ENCODE measurements around the gene CCDC167.

The CCDC167 gene

DNA sequence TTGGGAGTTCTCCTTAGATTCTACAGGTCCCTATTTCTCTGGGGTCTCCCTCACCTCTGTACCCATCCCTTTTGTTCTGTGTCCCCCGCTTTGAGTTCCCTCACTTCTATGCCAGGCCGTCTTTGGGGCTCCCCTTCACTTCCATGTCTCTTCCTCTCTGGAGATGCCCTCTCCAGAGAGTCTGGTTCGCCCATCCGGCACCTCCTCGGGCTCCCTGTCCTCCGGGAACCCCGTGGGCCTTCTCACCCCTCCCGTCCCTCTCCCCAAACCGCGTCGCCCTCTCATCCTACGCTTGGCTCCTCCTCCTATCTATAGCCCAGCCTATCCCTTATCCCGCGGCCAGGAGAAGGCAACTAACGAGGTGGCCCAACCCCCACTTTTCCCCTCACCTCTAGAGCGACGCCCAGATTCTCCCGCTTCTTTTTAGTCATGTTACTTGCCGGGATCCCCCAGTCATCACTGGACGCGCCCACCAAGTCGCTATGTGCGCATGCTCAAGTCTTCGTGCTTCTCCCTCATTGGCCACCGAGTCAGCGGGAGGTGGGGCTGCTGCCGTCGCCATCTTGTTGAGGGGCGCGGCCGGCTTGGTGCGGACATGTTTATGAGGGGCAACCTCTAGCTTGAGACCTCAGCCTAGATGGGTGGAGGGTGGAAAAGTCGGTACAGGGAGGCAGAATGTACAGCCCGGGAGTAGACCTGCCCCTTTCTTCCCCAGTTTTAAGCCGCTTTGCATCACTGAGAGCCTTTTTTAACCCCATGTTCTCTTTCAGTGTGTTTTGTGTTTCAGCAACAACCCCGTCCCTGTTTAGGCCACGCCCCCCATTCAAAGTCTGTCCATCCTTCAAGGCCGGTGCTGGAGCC, at the start of gene CCDC167:
Gene CCDC167, minus strand, starts transcription at position 461 of the 861 bp plus-strand sequence. Its CDS starts 30 bp downstream, at position 431.
- peak; percentile 94 to 95 for DNase-seq

DNA sequence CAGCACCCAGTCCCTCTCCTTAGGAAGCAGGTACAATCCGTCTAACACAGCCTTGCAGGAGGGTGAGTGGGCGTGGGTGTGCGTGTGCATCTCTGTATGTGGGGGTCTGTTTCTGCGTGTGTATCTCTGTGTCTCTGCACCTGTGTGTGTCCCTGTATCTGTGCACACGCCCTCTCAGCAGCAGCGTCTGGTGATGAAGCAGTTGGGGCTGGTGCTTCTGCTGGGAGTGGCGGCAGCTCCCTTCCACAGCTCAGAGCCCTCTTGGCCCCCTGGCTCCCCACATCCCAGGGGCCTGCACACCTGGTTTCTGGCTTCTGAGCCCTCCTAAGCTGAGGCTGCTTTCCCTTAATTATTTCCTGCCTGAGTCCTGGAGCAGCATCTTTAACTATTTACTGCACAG, 49.5 kb upstream of the CCDC167 start:
- DNase-seq, result no peak

DNA sequence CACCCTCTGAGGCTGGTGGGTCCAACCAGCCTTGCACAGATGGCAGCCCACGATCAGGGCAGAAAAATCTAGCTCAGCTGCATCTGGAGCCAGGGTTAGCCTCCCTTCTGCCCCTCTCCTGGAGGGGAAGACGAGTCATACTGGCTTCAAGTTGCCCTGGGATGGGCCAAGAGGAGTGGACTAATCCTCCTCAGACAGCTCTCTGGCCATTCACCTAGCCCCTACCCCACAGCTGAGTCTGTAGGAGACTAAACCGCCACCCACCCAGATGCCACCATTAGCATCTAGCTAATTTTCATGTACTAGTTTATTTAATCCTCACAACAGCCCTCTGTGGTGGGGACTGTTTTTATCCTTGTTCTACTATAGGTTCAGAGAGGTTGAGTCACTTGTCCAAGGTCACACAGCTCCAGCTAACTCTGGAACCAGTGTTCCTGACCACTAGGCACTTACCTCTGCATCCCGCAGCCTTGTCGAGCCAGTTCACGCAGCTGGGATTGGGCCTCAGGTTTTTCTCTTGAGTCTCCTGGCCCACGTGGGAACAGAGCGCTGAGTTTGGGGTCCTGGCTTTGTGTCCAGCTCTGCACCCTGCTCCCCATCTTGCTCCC, 48.5 kb upstream of the CCDC167 start:
- DNase-seq, result no peak

DNA sequence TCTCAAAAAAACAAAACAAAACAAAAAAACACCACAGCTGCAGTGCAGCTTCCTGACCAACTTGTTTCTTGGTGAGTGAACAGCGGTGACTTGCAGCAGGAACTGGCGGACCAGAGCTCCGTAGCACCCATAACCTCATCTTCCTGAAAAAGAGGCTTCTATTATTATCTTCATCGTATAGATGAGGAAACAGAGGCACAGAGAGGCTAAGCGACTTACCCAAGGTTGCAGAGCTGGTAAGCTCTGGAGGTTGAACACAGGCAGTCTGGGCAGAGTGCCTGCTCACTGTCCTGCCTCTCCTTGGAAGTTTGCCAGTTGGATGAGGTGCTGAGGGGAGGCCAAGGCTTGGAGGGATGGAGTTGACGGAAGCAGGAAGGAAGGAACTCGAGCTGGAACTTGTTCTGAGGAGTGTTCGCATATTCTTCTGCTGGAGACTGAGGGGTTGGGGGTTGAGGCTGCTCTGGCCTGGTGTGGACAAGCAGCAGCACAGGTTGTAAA, 47.9 kb upstream of the CCDC167 start:
- peak; percentile 58 to 70 for DNase-seq

DNA sequence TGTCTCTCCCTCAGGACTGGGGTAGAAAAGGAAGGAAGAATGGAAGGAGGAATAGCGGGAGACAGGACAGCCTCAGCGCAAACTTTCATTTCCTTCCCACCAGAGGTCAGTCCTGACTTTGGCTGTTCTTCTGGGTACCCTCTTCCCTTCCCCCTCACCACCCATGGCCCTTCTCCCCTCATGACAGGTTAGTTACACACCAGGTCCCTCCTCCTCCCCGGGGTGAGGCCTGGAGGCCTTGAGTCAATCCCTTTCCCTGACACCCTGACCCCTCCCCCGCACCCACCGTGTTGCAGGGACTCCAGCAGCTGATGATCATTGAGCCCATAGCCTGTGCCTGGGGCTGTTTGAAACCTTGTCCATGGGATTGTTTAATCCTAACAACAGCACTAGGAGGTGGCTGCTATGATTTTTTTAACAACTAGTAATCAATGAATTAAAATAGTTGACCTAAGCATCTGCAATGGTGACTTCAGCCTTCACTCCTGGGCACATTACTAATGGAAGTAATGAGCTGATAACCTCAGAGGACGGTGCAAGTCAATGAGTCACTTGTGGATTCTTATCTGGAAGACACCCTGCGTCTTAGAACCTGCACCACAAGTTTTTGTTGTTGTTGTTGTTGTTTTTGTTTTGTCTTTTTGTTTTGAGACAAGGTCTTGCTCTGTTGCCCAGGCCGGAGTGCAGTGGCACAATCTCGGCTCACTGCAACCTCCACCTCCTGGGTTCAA, 46.6 kb upstream of the CCDC167 start:
- no peak for DNase-seq

DNA sequence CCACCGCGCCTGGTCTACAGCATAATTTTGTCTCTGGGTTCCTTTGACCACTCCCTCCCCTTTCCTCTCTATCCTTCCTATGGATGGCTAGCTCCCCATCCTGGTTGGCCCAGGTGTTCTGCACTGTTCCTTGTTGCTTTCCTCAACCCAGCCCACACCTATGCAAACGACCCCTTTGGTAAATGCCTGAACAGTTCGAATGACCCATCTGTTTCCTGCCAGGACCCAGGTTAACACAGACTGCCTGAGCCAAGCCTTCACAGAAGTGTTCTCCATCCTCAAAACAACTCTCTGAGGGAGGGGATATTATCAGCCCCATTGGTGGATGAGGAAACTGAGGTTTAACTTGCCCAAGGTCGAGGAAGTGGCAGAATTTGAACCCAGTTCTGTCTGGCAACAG, 44.8 kb upstream of the CCDC167 start:
- no peak for DNase-seq

DNA sequence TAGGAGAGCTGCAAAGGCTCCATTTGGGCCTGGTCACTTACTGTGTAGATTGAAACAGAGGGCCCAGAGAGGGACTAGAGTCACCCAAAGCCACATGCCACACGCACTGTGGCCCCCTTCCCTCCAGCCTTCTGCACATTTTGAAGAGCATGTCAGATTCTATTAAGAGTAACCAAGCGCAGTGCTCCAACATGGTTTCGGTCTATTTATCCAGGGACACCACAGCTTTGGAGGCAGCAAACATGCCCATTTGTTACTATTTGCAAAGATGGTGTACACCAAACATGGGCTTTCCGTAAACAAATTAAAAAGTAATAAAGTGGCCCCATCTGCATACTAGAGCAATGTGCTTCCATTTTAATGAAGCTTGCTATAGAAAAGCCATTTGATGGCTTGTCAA, 43.7 kb upstream of the CCDC167 start:
- no peak for DNase-seq

DNA sequence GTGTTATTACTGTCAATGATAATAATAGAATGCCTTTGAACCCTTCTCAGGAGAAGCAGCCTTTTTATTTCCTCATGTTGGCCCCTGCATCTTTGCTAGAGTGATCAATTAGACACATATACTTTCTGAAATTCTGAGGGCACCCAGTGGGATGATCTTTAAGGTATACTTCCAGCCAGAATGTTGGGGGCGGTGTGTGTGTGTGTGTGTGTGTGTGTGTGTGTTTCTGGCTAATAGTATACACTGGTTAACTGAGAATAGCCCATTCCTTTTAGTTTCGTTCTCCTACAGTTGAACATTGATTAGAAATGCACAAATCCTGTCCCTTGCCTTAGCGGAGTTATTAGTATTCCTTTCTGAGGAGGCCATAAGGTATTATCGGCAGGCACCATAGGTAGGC, 41.7 kb upstream of the CCDC167 start:
- DNase-seq, result no peak

DNA sequence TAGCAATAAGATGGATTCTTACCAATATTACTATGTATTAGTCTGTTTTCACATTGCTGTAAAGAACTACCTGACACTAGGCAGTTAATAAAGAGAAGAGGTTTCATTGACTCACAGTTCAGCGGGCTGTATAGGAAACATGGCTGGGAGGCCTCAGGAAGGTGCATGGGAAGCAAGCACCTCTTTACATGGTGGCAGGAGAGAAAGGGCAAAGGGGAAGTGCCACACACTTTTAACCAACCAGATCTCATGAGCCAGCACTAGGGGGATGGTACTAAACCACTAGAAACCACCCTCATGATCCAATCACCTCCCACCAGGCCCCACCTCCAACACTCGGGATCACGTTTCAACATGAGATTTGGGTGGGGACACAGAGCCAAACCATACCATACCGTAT, 40.7 kb upstream of the CCDC167 start:
- no peak for DNase-seq

DNA sequence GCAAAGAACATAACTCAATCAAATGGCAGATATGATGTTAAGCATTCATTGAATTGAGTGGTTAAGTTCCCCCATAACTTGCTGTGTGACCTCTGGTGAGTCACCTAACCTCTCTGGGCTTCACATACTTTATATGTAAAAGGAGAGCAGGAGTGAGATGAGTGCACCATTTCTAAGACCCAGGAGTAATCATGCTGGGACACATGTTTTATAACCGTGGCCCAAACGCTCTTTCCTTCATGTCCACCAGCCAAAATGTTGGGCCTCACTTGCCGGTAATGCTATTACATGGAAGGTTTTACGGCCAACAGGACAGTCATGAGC, 40.3 kb upstream of the CCDC167 start:
- no peak for DNase-seq

DNA sequence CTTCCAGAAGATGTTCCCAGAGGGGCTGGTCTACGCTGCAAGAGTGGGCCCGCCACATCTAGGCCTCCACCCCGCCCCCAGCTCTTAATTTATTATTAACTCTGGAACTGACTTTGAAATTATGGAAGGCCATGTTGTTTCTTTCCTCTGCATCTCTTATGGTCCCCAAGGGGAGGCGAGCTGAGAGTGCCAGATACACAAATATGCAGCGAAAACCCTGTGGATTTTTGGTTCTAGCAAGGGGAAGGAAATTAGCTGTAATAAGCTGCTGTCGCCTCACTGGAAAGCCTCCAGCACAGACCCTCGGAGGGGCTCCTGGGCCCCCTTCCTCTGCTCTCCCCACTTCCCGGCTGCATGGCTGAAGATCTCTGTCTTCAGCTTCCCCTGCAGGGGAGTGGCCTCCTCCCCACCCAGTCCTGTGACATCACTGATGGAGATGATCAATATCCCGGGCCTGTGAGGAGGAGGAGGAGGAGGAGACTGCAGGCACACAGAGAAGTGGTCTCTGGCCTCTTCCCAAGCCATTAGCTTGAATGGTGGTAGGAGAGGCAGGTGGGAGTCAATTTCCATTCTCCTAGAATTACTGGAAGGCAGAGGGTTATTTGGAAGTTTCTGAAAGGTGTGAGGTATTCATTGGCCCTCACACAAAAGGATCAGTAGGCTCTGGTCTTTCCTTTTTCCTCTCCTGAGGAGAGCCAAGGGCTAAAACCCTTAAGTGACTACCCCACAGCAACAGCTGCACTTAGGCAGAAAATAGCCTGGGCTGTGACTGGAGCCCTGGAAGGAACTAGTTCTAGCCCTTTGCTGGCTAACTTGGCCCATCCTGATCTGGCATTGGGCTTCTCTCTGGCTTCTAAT, 39.7 kb upstream of the CCDC167 start:
- no peak for DNase-seq

DNA sequence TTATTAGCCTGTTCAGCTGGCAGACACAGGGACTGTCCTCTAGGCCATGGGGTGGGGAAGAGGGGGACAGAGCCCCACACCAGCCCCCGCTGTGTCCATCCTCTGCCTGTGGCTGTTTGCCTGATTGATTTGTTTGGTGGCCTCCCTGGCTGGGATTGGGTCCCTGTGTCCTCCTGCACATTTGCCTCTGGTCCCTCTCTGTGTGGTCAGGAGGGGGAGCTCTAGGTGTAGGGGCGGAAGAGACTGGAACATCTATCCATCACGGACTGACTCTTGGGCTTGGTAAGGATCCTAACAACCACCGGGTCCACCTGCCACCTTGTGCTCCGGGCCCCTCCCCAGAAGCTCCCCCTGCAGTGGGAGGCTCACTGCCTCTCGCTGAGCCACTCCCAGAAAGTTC, 38.4 kb upstream of the CCDC167 start:
- no peak for DNase-seq

DNA sequence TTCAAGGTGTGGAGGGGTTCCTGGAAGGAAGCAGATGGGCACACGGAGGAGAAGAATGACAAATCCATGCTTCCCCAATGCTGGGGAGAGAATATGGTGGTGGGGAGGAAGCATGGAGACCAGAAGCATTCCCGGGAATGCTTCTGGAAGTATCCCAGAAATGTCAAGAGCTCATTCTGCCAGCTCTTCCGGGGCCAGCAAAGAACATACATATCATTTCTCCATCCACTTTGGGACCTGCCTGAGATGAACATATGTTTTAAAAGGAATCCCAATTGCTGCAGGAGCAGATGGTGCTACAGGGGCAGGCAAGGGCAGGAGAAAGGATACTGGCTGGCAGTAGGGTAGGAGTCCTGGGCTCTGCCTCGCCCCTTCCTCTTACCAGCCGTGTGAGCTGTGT, 37.9 kb upstream of the CCDC167 start:
- no peak for DNase-seq

DNA sequence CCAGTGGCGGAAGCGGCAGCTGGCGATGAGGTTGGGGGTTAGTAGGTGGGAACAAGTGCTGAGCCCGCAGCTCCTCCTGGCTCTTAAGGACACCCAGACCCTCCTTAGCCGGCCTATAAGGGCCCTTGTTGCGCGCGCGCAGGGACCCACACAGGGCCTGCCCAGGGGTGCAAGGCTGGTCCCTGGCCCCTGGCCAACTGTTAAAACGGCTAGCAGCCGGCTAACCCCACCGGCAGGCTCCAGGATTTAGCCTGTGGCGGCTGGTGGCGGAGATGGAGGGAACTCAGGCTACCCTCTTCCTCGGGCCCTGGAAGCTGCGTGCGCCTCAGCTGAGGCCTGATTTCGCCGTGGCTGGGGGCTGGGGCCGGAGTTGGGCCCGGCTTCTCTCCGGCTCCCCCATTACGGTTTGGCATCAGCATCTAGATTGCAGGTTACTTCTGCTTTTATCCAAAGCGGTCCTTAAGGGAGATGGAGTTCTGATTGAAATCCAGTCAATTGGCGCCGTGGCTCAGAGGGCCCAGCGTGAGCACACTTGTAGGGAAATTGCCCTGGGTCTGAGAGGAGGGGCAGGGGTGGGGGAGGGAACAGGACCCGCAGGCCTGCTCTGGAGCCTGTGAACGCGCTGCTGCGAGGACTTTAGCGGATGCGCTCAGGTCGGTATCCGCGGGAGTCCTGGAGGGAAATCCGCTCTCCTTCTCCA, 36.9 kb upstream of the CCDC167 start:
- no peak for DNase-seq

DNA sequence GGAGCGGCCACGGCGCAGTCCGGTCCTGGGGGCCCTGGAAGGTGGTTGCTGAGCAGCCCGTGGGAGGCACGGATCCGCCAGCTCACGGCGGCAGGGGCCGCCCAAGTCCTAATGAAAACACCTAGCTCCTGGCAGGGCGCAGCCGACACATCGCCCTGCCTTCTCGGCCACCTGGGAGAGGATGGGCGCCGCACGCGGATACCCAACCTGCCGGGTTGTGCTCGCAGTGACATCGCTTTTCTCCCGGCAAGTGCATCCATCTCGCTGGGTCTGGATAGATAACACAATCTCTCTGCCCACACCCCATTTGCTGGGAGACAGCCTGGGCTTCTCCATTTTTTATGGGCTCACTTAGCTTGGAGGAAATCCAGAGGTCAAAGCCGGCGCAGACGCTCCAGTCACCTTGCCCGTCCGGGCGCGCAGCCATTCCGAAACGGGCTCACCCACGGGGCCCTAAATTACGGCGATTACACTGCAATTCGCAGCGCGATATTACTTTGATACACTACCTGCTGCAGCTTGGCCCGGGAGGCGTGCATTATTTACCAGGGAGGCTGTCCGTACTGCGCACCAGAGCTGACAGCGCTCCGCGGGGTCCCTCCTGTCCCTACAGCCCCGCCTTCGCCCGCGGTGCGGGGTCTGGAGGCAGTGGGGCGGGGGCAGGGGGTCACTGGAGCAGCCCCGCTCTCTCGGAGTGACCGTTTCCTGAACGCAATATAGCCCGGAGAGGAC, 36.2 kb upstream of the CCDC167 start:
- no peak for DNase-seq

DNA sequence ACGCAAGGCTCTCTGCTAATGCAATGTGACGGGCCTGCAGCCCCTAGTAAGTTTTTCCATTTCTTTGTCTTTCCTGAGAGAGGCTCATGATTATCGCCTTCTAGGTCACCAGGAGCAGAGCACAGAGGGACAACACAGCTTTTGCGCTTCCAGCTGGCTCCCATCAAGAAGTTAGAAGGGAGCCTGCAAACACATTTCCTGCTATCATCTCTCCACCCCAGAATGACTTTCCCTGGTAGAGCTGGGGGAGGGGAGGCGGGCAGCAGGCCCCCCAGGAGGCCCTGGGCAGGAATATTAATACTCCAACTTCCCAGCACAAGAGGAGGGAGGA, 35.7 kb upstream of the CCDC167 start:
- DNase-seq, result no peak

DNA sequence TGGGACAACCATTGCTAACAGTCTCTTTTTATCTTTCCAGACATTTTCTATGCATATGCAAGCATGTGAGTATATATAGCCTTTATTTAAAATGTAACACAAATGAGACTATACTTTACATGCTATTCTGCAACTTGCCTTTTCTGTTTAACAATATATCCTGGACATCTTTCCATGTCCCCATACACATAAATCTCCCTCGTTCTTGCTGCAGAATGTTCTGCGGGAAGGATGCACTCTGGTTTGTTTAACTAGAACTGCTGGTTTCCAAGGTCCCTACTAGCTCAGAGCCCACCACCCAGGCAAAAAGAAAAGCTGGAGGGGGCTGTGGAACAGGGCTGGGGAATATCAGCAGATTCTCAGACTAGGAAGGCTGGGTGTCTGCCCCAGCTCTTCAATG, 35.2 kb upstream of the CCDC167 start:
- no peak for DNase-seq

DNA sequence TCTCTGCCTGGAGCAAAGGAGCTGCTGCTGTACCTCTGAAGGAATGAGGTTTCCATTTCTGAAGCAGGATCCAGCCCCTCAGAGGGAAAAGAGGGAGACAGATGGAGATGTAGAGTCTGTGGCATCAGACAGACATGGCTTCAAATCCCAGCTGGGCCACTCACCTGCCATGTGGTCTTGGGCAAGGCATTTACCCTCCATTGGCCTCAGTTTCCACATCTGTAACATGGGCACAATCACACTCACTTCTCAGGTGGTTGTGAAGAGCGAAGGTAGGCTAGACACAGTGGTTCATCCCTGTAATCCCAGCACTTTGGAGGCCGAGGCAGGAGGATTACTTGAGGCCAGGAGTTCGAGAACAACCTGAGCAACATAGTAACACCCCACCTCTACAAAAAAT, 32.4 kb upstream of the CCDC167 start:
- no peak for DNase-seq

DNA sequence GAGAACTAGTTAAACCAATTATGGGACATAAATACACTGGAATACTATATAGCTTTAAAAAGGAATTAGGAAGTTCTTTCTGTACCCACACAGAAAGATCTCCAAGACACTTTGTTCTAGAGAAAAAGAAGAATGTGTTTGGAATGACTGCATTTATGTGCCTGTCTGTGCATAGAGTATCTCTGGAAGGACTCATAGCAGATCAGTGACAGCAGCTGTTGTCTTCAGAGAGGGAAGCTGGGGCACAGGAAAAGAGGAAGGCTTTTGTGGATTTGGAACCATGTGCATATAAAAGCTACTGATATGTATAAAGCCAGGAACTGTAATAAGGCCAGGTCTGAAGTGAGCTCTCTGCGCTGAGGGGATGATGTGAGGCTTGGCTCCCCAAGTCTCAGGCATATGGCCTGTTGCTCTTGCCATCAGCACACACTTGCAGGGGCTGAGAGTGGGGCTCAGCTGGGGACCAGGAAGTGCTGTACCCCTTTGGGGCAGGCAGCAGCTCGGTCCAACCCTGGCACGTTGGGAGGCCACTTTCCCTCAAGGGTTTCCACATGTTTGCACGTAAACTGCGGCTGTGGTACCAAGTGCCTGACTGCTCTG, 31.8 kb upstream of the CCDC167 start:
- no peak for DNase-seq

DNA sequence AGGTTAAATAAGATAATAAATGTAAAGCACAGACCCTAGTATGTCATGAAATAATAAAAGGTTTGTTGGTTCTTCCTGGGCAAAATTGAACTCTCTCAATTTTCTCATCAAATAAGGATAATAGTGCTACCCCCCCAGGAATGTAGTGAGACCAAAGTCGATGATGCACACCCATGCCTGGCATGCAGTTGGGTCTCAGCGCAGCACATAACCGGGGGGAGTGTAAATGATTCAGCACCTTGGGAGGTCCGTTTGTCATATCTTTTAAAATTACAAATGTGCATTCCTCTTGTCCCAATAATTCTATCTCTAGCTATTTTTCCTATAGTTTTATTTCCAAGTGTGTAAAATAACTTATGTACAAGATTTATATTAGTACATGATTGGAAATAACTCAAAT, 31.3 kb upstream of the CCDC167 start:
- no peak for DNase-seq

DNA sequence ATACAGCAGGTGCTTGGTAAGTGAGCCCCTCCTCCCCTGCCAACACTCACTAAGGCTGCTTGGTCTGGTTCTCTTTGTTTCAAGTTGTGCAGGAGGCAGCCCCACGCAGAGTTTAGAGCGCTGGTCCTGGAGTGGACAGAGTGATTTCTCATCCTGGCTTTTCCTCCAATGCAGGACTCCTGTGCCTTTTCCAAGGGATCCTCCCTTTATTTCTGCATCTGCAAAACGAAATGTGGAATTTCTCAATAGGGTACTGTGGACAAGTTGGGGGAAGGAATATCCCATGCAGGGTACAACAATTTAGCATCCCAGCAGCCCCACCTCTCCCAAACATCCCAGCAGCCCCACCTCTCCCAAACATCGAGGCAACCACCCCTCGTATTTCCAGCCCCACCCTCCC, 30.6 kb upstream of the CCDC167 start:
- DNase-seq, result no peak

All from Kasumi-1 (cell line).